ENCODE results near the gene THPO.

DNA sequence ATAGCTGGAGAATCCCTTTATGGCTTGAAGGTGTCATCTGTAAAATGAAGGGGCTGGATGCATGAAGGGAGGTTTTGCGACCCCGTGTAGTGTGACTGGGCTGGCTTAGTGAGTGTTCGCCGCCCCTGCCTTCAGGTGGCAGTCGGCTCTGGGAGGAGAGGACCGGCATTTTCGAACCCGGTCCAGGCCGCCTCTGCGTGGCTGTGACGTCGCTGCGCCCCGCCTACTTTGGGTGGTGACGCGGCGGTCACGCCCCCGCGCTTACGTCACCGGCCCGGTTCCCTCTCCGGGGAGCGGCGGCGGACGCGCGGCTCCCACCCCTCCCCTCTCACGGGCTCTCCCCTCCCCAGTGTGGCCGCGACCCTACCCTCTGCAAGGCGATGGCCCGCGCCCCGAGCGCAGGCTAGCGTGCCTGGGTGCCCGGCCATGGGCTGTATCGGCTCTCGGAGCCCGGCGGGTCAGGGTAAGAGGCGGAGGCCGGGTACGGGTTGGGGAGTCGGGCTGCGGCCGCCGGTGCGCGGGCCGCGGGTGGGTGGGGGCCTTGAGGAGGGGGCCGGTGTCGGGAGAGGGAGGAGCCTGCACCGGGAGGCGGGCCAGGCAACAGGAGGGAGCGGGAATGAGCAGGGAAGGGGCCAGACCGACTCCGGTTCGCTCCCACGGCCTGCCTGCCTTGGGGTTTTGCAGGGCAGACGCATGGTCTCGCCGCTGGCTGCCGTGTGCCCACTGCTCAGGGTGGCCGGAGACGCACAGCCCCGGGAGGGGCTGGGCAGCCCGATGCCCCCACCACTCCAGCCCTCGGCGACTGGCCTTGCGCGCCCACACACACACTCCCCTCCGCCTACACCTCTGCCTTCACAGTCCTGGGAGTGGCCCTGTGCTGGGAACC is 42.1 kb downstream of the THPO start:
- TF ChIP-seq EZH2 (IDR thresholded peaks at IDR 0.05; ENCODE audit: borderline replicate concordance, low read depth, low read length, severe bottlenecking) (no peak), POLR2A (IDR thresholded peaks at IDR 0.05; ENCODE audit: low read depth, low read length) (no peak), MYC (IDR thresholded peaks at IDR 0.05; ENCODE audit: low read depth, low read length) (no peak), POLR2AphosphoS5 (IDR thresholded peaks at IDR 0.05; ENCODE audit: insufficient read depth, low read depth, low read length) (peak; percentile 84)
- TF ChIP-seq, protein P1, sequence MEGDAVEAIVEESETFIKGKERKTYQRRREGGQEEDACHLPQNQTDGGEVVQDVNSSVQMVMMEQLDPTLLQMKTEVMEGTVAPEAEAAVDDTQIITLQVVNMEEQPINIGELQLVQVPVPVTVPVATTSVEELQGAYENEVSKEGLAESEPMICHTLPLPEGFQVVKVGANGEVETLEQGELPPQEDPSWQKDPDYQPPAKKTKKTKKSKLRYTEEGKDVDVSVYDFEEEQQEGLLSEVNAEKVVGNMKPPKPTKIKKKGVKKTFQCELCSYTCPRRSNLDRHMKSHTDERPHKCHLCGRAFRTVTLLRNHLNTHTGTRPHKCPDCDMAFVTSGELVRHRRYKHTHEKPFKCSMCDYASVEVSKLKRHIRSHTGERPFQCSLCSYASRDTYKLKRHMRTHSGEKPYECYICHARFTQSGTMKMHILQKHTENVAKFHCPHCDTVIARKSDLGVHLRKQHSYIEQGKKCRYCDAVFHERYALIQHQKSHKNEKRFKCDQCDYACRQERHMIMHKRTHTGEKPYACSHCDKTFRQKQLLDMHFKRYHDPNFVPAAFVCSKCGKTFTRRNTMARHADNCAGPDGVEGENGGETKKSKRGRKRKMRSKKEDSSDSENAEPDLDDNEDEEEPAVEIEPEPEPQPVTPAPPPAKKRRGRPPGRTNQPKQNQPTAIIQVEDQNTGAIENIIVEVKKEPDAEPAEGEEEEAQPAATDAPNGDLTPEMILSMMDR (IDR thresholded peaks at IDR 0.05; ENCODE audit: extremely low read depth in 1 of 2, insufficient read depth in 1 of 2, low read depth in 1 of 2, low read length in 2 of 2) = no peak

Measured in endothelial cell of umbilical vein (primary cell).